RWPE2 (cell line): ENCODE data around the gene HIVEP3.

Experiments
- ATAC-seq: fragments of 200-7000 bp; cut with Tn5 transposase; 3 replicates; pipeline ENCODE4 v1.9.1; 2021; ENCODE audit warnings: low read depth
- DNase-seq: peaks from one replicate; pipeline ENCODE4 v3.0.0-alpha.2; 2020; ENCODE audit warnings: low spot score
- H3K27ac ChIP-seq: fragments of 450-650 bp; 2 replicates; pipeline ENCODE4 v1.5.1; 2017; ENCODE audit warnings: mild to moderate bottlenecking; ENCODE audit not compliant: poor library complexity, severe bottlenecking
- H3K27me3 ChIP-seq: fragments of 250-450 bp; sonication (Bioruptor Pico); 2 replicates; pipeline ENCODE4 v1.5.1; 2021; ENCODE audit warnings: mild to moderate bottlenecking, moderate library complexity; ENCODE audit not compliant: insufficient read depth, poor library complexity, severe bottlenecking
- H3K36me3 ChIP-seq: fragments of 250-450 bp; sonication (Bioruptor Pico); 2 replicates; pipeline ENCODE4 v1.5.1; 2020; ENCODE audit warnings: low read depth, mild to moderate bottlenecking, moderate library complexity
- H3K4me1 ChIP-seq: fragments of 250-450 bp; sonication (Bioruptor Pico); 2 replicates; pipeline ENCODE4 v1.5.1; 2021; ENCODE audit warnings: mild to moderate bottlenecking, moderate library complexity; ENCODE audit not compliant: insufficient read depth, poor library complexity, severe bottlenecking
- H3K4me3 ChIP-seq: fragments of 250-450 bp; sonication (Bioruptor Pico); 2 replicates; pipeline ENCODE4 v1.5.1; 2021; ENCODE audit warnings: mild to moderate bottlenecking, moderate library complexity; ENCODE audit not compliant: severe bottlenecking
- H3K9me3 ChIP-seq: fragments of 250-450 bp; sonication (Bioruptor Pico); 2 replicates; pipeline ENCODE4 v1.5.1; 2021; ENCODE audit warnings: mild to moderate bottlenecking, moderate library complexity; ENCODE audit not compliant: severe bottlenecking
- TF ChIP-seq, protein P1 (sequence below): fragments of 450-650 bp; IDR thresholded peaks from one replicate; pipeline ENCODE4 v1.5.1; 2017; ENCODE audit warnings: mild to moderate bottlenecking, moderate library complexity; ENCODE audit not compliant: poor library complexity, severe bottlenecking

HIVEP3 gene

DNA sequence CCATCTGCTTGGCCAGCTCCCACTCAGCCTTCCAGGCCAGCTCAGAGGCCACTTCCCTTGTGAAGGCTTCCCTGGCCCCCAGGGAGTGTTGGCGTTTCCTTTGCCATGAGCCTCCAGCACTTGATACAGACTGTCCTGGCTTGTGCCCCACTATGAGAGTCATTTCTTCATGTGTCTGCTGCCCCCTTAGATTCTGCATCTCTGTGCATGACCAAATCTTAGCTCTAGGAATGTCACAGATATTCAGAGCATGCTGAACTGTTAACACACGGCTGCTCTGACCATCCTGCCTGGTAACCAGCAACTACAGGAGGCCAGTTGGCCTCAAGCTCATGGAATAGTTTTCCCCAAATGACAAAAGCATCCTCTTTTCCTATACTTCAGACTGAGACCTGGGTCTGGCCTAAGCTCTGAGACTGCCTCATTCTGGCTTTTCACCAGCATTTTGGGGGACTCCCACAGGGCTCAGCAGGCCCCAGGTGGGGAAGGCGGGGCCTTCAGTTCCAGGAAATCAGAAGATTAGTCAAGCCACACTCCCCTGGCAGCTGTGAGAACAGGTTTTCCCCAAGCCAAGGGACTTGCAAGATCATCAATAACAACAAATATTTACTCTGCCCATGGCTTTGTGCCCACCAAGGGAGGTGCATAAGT is 251.6 kb downstream of the HIVEP3 start:
- Histone ChIP-seq H3K27me3 (no peaks in the 10 kb centered on the region), H3K4me3 (no peak overlapping the region), H3K27ac (peak overlapping the region; percentile 65), H3K36me3 (no peaks in the 10 kb centered on the region), H3K9me3 (no peaks in the 10 kb centered on the region), H3K4me1 (peaks cover 56% of the 10 kb centered on the region)
- TF ChIP-seq, protein P1, sequence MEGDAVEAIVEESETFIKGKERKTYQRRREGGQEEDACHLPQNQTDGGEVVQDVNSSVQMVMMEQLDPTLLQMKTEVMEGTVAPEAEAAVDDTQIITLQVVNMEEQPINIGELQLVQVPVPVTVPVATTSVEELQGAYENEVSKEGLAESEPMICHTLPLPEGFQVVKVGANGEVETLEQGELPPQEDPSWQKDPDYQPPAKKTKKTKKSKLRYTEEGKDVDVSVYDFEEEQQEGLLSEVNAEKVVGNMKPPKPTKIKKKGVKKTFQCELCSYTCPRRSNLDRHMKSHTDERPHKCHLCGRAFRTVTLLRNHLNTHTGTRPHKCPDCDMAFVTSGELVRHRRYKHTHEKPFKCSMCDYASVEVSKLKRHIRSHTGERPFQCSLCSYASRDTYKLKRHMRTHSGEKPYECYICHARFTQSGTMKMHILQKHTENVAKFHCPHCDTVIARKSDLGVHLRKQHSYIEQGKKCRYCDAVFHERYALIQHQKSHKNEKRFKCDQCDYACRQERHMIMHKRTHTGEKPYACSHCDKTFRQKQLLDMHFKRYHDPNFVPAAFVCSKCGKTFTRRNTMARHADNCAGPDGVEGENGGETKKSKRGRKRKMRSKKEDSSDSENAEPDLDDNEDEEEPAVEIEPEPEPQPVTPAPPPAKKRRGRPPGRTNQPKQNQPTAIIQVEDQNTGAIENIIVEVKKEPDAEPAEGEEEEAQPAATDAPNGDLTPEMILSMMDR: no peak
- DNase-seq: no peak
- ATAC-seq: no peak

DNA sequence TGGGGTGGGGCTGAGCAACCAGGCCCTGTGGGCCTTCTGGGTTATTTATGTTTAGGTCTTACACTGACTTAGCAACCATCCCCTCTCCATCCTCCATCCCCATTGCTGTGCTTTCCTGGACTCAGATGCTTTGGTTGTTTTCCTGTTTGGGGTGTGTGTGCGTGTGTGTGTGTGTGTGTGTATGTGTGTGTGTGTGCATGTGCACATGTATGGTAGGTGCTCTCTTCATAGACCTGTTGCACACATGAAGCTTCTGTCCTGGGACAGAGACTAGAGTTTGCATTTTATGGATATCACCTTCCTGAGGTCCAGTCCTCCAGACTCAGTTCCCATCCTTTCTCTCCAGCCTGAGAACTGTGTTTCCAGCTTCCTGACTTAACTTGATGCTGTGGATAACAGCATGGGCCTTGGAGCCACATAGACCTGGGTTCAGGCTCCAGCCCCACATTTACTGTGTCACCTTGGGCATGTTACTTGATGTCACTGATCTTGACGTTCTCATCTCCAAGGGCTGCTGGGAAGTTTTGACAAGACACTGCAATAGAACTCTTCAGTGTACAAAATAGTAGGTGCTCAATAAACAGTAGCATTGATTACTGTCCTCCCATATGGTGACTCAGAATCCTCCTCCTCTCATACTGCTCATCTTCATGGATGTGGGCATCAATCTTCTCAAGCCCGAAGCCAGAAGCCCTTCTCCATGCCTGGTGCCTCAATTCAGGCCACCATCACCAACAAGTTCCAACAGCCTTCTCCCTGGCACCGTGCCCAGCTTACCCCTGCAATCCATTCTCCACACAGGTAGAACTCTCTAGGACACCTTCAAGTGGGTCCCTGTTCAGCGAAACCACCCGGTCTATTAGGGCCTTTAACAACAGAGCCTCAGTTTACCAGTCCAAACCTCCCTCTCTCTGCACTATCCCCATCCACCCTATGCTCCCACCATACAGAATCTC is 252.5 kb downstream of the HIVEP3 start:
- Histone ChIP-seq H3K36me3 (no peaks in the 10 kb centered on the region), H3K27ac (peak overlapping the region; percentile 65), H3K9me3 (no peaks in the 10 kb centered on the region), H3K4me3 (no peak overlapping the region), H3K4me1 (peaks cover 47% of the 10 kb centered on the region), H3K27me3 (no peaks in the 10 kb centered on the region)
- no peak for ATAC-seq
- TF ChIP-seq, protein P1: no peak
- no peak for DNase-seq

DNA sequence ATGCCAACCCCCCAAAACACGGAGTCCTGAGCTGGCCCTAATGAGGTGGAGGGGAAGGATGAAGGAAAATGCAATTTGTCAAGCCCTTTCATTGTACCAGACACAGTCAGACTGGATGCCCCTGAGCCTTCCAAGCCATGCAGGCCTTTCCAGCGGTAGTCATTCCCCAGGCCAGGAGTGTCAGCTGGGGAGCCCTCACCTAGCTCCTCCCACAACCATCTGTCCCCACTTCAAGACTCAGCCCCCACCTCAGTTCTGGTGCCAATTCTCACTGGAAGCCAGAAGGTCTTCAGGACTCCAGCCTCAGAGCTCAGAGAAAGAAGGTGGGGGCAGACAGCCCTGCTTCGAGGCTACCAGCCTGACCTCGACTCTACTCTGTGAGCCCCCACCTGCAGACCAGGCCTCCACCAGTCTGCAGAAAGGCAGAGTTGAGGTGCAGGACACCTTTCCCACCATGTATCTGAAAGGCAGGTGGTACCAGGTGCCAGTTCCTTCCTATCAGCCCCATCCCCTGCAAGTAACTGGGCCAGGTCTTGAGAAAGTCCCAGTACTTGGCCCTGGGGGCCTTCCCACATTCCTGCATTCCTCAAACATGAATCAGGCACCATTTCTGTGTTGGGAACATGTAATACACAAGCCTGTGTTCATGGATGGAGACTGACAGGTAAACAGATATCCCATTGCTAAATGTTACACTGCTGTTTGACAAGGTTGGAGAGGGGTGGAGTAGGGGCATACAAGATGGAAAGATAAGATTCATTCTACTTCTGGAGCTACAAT is 253.7 kb downstream of the HIVEP3 start:
- peak; percentile 72 for ATAC-seq
- Histone ChIP-seq H3K9me3 (no peaks in the 10 kb centered on the region), H3K4me1 (peaks cover 35% of the 10 kb centered on the region), H3K27ac (peak overlapping the region; percentile 65), H3K27me3 (no peaks in the 10 kb centered on the region), H3K36me3 (no peaks in the 10 kb centered on the region), H3K4me3 (no peak overlapping the region)
- no peak for DNase-seq
- TF ChIP-seq, protein P1: no peak

DNA sequence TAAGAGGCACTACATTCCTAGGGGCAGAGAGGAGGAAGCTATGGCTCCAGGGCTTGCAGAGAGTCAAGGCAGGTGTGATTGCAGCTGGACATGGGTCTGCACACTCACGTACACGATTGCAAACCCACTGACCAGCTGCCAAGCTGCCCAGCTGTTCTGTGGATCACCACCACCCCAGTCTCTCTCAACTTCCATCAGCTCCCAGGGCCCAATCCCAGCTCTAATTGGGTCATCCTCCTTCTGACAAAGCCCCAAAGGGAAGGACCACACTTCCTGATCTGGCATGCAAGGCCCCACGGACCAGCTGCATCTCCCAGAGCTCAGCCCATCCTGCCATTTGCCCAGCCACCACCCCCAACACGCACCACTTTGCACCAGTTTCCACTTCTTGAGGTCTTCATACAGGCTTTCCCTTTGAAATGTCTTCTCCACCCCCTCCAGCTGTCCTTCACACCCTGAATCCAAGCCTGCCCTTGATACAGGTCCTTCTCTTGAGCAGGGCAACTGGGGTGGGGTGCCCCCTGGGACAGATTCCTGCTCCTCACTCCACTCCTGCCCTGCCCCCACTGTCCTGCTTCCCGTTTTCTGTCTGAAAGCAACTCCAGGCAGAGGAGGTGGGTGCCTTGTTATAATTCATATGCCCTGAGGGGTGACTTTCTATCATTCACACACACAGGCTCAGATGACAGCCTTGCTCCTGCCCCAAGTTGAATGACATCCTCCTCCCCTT is 254.9 kb downstream of the HIVEP3 start:
- H3K27me3 ChIP-seq: no peaks in the 10 kb centered on the region
- ATAC-seq (no peak), DNase-seq (no peak)
- H3K4me3 ChIP-seq: no peak overlapping the region
- H3K9me3 ChIP-seq: no peaks in the 10 kb centered on the region
- H3K27ac ChIP-seq: peak overlapping the region; percentile 65
- peaks cover 34% of the 10 kb centered on the region for H3K4me1 ChIP-seq
- TF ChIP-seq, protein P1: no peak
- no peaks in the 10 kb centered on the region for H3K36me3 ChIP-seq
